SU-DHL-6 (cell line): ENCODE measurements around the gene OR1C1.
"Not testable (repeated sequence)": the region's sequence is repeated elsewhere in the genome, so short reads cannot be mapped to it uniquely, and the experiment has no call there.

Source experiments
- H2AFZ ChIP-seq: fragments of 200-600 bp; sonication (generic); 2 replicates; pipeline ENCODE4 v1.6.1; 2014; ENCODE audit warnings: low read depth, mild to moderate bottlenecking, moderate library complexity, mixed read lengths, antibody characterized with exemption, low read length; ENCODE audit not compliant: severe bottlenecking
- H3F3A ChIP-seq: fragments of 200-600 bp; shearing (Covaris generic); 2 replicates; pipeline ENCODE4 v1.6.0; 2016; ENCODE audit warnings: antibody characterized with exemption, mild to moderate bottlenecking; ENCODE audit not compliant: insufficient read depth
- H3K27ac ChIP-seq: fragments of 200-600 bp; sonication (generic); 2 replicates; pipeline ENCODE4 v1.5.1; 2016; ENCODE audit warnings: low read depth, mild to moderate bottlenecking, low read length, moderate library complexity, mixed read lengths
- H3K27me3 ChIP-seq: fragments of 200-600 bp; sonication (generic), shearing (Covaris generic); 2 replicates; pipeline ENCODE4 v1.6.0; 2014; ENCODE audit warnings: mild to moderate bottlenecking, low read length
- H3K36me3 ChIP-seq: fragments of 200-600 bp; sonication (generic); 2 replicates; pipeline ENCODE4 v1.6.1; 2014; ENCODE audit warnings: mild to moderate bottlenecking, low read length, mixed read lengths
- H3K4me2 ChIP-seq: fragments of 300-600, 200-600 bp; shearing (Covaris generic), sonication (generic); 2 replicates; pipeline ENCODE4 v1.6.0; 2014; ENCODE audit warnings: low read length, low read depth, mild to moderate bottlenecking; ENCODE audit not compliant: poor library complexity, severe bottlenecking
- H3K4me3 ChIP-seq: fragments of 200-600 bp; sonication (generic); 2 replicates; pipeline ENCODE4 v1.5.1; 2014; ENCODE audit warnings: antibody characterized with exemption, low read length, mild to moderate bottlenecking, mixed read lengths; ENCODE audit not compliant: insufficient read depth, poor library complexity, severe bottlenecking
- H3K79me2 ChIP-seq: fragments of 200-600 bp; sonication (generic); 2 replicates; pipeline ENCODE4 v1.6.1; 2014; ENCODE audit warnings: mild to moderate bottlenecking, low read length, moderate library complexity; ENCODE audit not compliant: insufficient read depth
- H3K9ac ChIP-seq: fragments of 200-600 bp; sonication (generic); 2 replicates; pipeline ENCODE4 v1.7.0; 2014; ENCODE audit warnings: mild to moderate bottlenecking, low read length
- H3K9me2 ChIP-seq: fragments of 200-600 bp; sonication (generic); replicated peaks from 2 replicates; pipeline ENCODE4 v1.6.1; 2014; ENCODE audit warnings: low read length; ENCODE audit not compliant: insufficient read depth
- H3K9me3 ChIP-seq: fragments of 200-600 bp; sonication (generic); 2 replicates; pipeline ENCODE4 v1.6.1; 2014; ENCODE audit warnings: low read length, mixed read lengths; ENCODE audit not compliant: insufficient read depth
- H4K20me1 ChIP-seq: fragments of 200-600 bp; sonication (generic); 2 replicates; pipeline ENCODE4 v1.6.1; 2014; ENCODE audit warnings: low read depth, mild to moderate bottlenecking, antibody characterized with exemption, low read length, moderate library complexity, mixed read lengths
- CTCF ChIP-seq: fragments of 200-600 bp; sonication (generic); IDR thresholded peaks from one replicate; pipeline ENCODE4 v1.5.1; 2017; ENCODE audit warnings: antibody characterized with exemption, mild to moderate bottlenecking, low read length, moderate library complexity; ENCODE audit not compliant: insufficient read depth, poor library complexity, severe bottlenecking
- EZH2phosphoT487 ChIP-seq: fragments of 200-600 bp; sonication (generic), shearing (Covaris generic); conservative IDR thresholded peaks from 2 replicates; pipeline ENCODE4 v1.6.1; 2018; ENCODE audit warnings: mild to moderate bottlenecking, antibody characterized with exemption, low read length, moderate library complexity, mixed read lengths

Gene OR1C1

DNA sequence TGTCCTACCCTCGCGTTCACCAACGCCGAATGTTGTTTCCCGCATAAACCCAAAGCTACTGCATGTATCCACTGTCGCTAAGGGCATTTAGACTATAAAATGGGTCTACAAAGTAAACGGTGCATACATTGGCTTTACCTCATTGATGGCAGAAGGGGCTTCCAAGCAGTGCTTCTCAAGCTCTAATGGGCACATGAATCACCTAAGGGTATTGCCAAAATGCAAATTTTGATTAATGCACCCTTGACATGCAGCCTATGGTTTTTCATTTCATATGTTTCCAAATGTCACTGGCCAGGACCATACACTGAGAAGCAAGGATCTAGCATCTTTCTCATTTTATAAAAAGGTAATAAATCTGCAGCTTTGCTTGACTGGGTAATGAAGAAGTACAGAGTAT, 46.6 kb downstream of the OR1C1 start:
- Histone ChIP-seq H3K9me2 (no peaks in the 10 kb centered on the region), H3K4me3 (no peak overlapping the region), H3K4me2 (no peak overlapping the region), H3K36me3 (no peaks in the 10 kb centered on the region), H3K9ac (no peak overlapping the region), H4K20me1 (no peaks in the 10 kb centered on the region), H3K27ac (no peak overlapping the region), H3K9me3 (no peaks in the 10 kb centered on the region), H3K27me3 (no peaks in the 10 kb centered on the region), H3F3A (no peaks in the 10 kb centered on the region), H3K79me2 (no peaks in the 10 kb centered on the region), H2AFZ (no peak overlapping the region)
- no peak for TF ChIP-seq EZH2phosphoT487
- no peak for TF ChIP-seq CTCF

DNA sequence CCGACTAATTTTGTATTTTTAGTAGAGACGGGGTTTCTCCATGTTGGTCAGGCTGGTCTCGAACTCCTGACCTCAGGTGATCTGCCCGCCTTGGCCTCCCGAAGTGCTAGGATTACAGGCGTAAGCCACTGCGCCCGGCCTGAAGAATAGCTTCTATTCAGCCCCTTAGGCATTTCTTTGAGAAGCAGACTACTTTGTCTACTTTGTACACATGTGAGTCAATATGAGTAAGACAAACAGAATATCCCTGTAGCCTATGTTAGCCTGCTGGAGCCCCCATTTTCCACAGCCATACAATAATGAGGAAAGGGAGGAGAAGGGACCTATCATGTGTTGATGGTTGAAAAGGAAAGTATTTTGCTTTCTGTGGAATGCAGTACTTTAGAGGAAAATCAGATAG, 49.7 kb downstream of the OR1C1 start:
- not testable (repeated sequence) for H2AFZ ChIP-seq, H3K27ac ChIP-seq, H3K4me2 ChIP-seq, H3K27me3 ChIP-seq, H3K36me3 ChIP-seq, H3K9me3 ChIP-seq, H3K4me3 ChIP-seq, H4K20me1 ChIP-seq, H3F3A ChIP-seq, H3K79me2 ChIP-seq, H3K9me2 ChIP-seq, H3K9ac ChIP-seq
